ENCODE results near the gene SACS. TPM values are rescaled to one million over a fixed set of nuclear protein-coding genes. Genes with fewer than 3 reads are reported as not detected.

SACS gene, protein sequence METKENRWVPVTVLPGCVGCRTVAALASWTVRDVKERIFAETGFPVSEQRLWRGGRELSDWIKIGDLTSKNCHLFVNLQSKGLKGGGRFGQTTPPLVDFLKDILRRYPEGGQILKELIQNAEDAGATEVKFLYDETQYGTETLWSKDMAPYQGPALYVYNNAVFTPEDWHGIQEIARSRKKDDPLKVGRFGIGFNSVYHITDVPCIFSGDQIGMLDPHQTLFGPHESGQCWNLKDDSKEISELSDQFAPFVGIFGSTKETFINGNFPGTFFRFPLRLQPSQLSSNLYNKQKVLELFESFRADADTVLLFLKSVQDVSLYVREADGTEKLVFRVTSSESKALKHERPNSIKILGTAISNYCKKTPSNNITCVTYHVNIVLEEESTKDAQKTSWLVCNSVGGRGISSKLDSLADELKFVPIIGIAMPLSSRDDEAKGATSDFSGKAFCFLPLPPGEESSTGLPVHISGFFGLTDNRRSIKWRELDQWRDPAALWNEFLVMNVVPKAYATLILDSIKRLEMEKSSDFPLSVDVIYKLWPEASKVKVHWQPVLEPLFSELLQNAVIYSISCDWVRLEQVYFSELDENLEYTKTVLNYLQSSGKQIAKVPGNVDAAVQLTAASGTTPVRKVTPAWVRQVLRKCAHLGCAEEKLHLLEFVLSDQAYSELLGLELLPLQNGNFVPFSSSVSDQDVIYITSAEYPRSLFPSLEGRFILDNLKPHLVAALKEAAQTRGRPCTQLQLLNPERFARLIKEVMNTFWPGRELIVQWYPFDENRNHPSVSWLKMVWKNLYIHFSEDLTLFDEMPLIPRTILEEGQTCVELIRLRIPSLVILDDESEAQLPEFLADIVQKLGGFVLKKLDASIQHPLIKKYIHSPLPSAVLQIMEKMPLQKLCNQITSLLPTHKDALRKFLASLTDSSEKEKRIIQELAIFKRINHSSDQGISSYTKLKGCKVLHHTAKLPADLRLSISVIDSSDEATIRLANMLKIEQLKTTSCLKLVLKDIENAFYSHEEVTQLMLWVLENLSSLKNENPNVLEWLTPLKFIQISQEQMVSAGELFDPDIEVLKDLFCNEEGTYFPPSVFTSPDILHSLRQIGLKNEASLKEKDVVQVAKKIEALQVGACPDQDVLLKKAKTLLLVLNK (N-terminal part only)
- 28.8 and 30.0 TPM in 2 replicates for total RNA-seq

GRCh38 chr13:23433171-23434153, at the start of gene SACS:
Gene SACS, minus strand, starts transcription at chr13:23433702. Its CDS starts 22,463 bp downstream, at chr13:23411239.

Other genes starting within 250 kb of the SACS start
- gene TNFRSF19, start 136.7 kb upstream of the SACS start, total RNA-seq = 5.7 and 11.9 TPM in 2 replicates